WTC11 (cell line): ENCODE data around the gene PIWIL1. TPM values are rescaled to one million over a fixed set of nuclear protein-coding genes. Genes with fewer than 3 reads are reported as not detected.

Experiments used
- ATAC-seq: fragments of 200-7000 bp; cut with Tn5 transposase; 2 replicates; pipeline ENCODE4 v1.10.0; 2021; ENCODE audit warnings: mild to moderate bottlenecking, moderate library complexity
- CTCF ChIA-PET: fragments of 300-600 bp; sonication (Branson Sonifier 250); formaldehyde crosslinking; loops from one replicate; lab custom pipeline; 2021; ENCODE audit warnings: antibody characterized with exemption; lab: Charles Lee
- POLR2A ChIA-PET: fragments of 350-600 bp; sonication (Branson Sonifier 250); formaldehyde crosslinking; loops from one replicate; lab custom pipeline; 2021; ENCODE audit warnings: antibody characterized with exemption; lab: Charles Lee
- DNase-seq: peaks from one replicate; pipeline ENCODE4 v3.0.0; 2021; ENCODE audit warnings: low spot score
- H3K27ac Mint-ChIP-seq: 2 replicates; pipeline ENCODE4 v1.8.0; 2021; ENCODE audit warnings: mixed read lengths
- H3K27me3 Mint-ChIP-seq: 2 replicates; pipeline ENCODE4 v1.8.0; 2021; ENCODE audit warnings: low read depth, mild to moderate bottlenecking, moderate library complexity, mixed read lengths
- H3K36me3 Mint-ChIP-seq: 2 replicates; pipeline ENCODE4 v1.8.0; 2021; ENCODE audit warnings: mixed read lengths
- H3K4me1 Mint-ChIP-seq: 2 replicates; pipeline ENCODE4 v1.8.0; 2022; ENCODE audit warnings: mixed read lengths
- H3K4me3 Mint-ChIP-seq: 2 replicates; pipeline ENCODE4 v1.8.0; 2021; ENCODE audit warnings: mild to moderate bottlenecking, moderate library complexity, mixed read lengths
- H3K9me3 Mint-ChIP-seq: 2 replicates; pipeline ENCODE4 v1.8.0; 2021; ENCODE audit warnings: mixed read lengths
- ATF3 ChIP-seq: sonication (generic); formaldehyde crosslinking; conservative IDR thresholded peaks from 2 replicates; pipeline ENCODE4 v1.8.1; 2022; ENCODE audit warnings: mild to moderate bottlenecking, missing genetic modification reagents
- CREB1 ChIP-seq: sonication (generic); formaldehyde crosslinking; IDR thresholded peaks from 2 replicates; pipeline ENCODE4 v1.8.0; 2023; ENCODE audit warnings: mild to moderate bottlenecking, missing genetic modification reagents
- CTCF ChIP-seq: fragments of 200-600 bp; IDR thresholded peaks from 2 replicates; pipeline ENCODE4 v1.8.0; 2022; ENCODE audit warnings: antibody characterized with exemption
- ELF4 ChIP-seq: sonication (generic); formaldehyde crosslinking; IDR thresholded peaks from 2 replicates; pipeline ENCODE4 v1.8.1; 2022; ENCODE audit warnings: low read depth, mild to moderate bottlenecking, moderate library complexity, missing genetic modification reagents
- FOXK1 ChIP-seq: sonication (generic); formaldehyde crosslinking; IDR thresholded peaks from 2 replicates; pipeline ENCODE4 v1.8.0; 2022; ENCODE audit warnings: mild to moderate bottlenecking, moderate library complexity, missing genetic modification reagents
- FOXP4 ChIP-seq: sonication (generic); formaldehyde crosslinking; IDR thresholded peaks from 2 replicates; pipeline ENCODE4 v1.8.0; 2022; ENCODE audit warnings: mild to moderate bottlenecking, missing genetic modification reagents
- GABPB1 ChIP-seq: sonication (generic); formaldehyde crosslinking; IDR thresholded peaks from 2 replicates; pipeline ENCODE4 v1.8.1; 2023; ENCODE audit warnings: mild to moderate bottlenecking, missing genetic modification reagents
- MLX ChIP-seq: sonication (generic); formaldehyde crosslinking; IDR thresholded peaks from 2 replicates; pipeline ENCODE4 v1.8.1; 2023; ENCODE audit warnings: mild to moderate bottlenecking, missing genetic modification reagents, moderate library complexity
- MYBL2 ChIP-seq: sonication (generic); formaldehyde crosslinking; IDR thresholded peaks from 2 replicates; pipeline ENCODE4 v1.8.1; 2023; ENCODE audit warnings: mild to moderate bottlenecking, moderate library complexity, missing genetic modification reagents
- NFATC4 ChIP-seq: fragments of 250-450 bp; sonication (Bioruptor Pico); IDR thresholded peaks from 2 replicates; pipeline ENCODE4 v1.9.0; 2021; ENCODE audit warnings: mild to moderate bottlenecking
- NFE2L1 ChIP-seq: sonication (generic); formaldehyde crosslinking; IDR thresholded peaks from 2 replicates; pipeline ENCODE4 v1.8.1; 2023; ENCODE audit warnings: missing genetic modification reagents
- NR1H2 ChIP-seq: sonication (generic); formaldehyde crosslinking; IDR thresholded peaks from 2 replicates; pipeline ENCODE4 v1.9.0; 2021; ENCODE audit warnings: mild to moderate bottlenecking, moderate library complexity, missing genetic modification reagents
- NR3C1 ChIP-seq: sonication (generic); formaldehyde crosslinking; conservative IDR thresholded peaks from 2 replicates; pipeline ENCODE4 v1.8.1; 2023; ENCODE audit warnings: low read depth, mild to moderate bottlenecking, missing genetic modification reagents
- RORB ChIP-seq: fragments of 250-450 bp; sonication (Bioruptor Pico); IDR thresholded peaks from 2 replicates; pipeline ENCODE4 v1.9.0; 2021; ENCODE audit warnings: mild to moderate bottlenecking
- SOX15 ChIP-seq: fragments of 250-450 bp; sonication (Bioruptor Pico); IDR thresholded peaks from 2 replicates; pipeline ENCODE4 v1.9.0; 2021; ENCODE audit warnings: mild to moderate bottlenecking
- STAT6 ChIP-seq: sonication (generic); formaldehyde crosslinking; conservative IDR thresholded peaks from 2 replicates; pipeline ENCODE4 v1.8.1; 2023; ENCODE audit warnings: mild to moderate bottlenecking, low read depth, missing genetic modification reagents, moderate library complexity
- TCF7 ChIP-seq: sonication (generic); formaldehyde crosslinking; IDR thresholded peaks from 2 replicates; pipeline ENCODE4 v1.8.0; 2022; ENCODE audit warnings: mild to moderate bottlenecking, low read depth, missing genetic modification reagents, moderate library complexity
- TEAD1 ChIP-seq: sonication (generic); formaldehyde crosslinking; IDR thresholded peaks from 2 replicates; pipeline ENCODE4 v1.8.0; 2022; ENCODE audit warnings: mild to moderate bottlenecking, missing genetic modification reagents
- USF1 ChIP-seq: sonication (generic); formaldehyde crosslinking; IDR thresholded peaks from 2 replicates; pipeline ENCODE4 v1.8.0; 2022; ENCODE audit warnings: mild to moderate bottlenecking, missing genetic modification reagents
- ZMAT4 ChIP-seq: fragments of 250-450 bp; sonication (Bioruptor Pico); IDR thresholded peaks from 2 replicates; pipeline ENCODE4 v1.9.0; 2021; ENCODE audit warnings: mild to moderate bottlenecking
- ZNF263 ChIP-seq: sonication (generic); formaldehyde crosslinking; IDR thresholded peaks from 2 replicates; pipeline ENCODE4 v1.8.1; 2022; ENCODE audit warnings: low read depth, mild to moderate bottlenecking, moderate library complexity, missing genetic modification reagents
- ZNF281 ChIP-seq: sonication (generic); formaldehyde crosslinking; IDR thresholded peaks from 2 replicates; pipeline ENCODE4 v1.8.0; 2023; ENCODE audit warnings: mild to moderate bottlenecking, missing genetic modification reagents
- ZNF317 ChIP-seq: sonication (generic); formaldehyde crosslinking; IDR thresholded peaks from 2 replicates; pipeline ENCODE4 v1.8.1; 2023; ENCODE audit warnings: low read depth, mild to moderate bottlenecking, moderate library complexity, missing genetic modification reagents, borderline replicate concordance
- total RNA-seq: library from RNA; stranded (reverse); gene quantifications from 3 replicates; pipeline ENCODE4 v1.2.3, GENCODE V29; 2021

Gene PIWIL1
- total RNA-seq, 1 experiment from 2014 or later: not detected

- TF ChIP-seq MLX (CRISPR knock-in tag): no peak
- TF ChIP-seq SOX15 (CRISPR knock-in tag): no peak
- no peak for TF ChIP-seq TEAD1 (CRISPR knock-in tag)
Measured at GRCh38 chr12:130300737-130301535, 36.8 kb upstream of the PIWIL1 start (continued).

GRCh38 chr12:130301559-130301958 is 36.1 kb upstream of the PIWIL1 start:
- ATAC-seq (no peak), DNase-seq (no peak)
- ChIA-PET CTCF (no interaction called here), POLR2A (no interaction called here)
- H3K4me1 Mint-ChIP-seq: no peaks in the 10 kb centered on the region
- H3K9me3 Mint-ChIP-seq: peaks cover 73% of the 10 kb centered on the region
- H3K27me3 Mint-ChIP-seq: peaks cover 16% of the 10 kb centered on the region
- H3K36me3 Mint-ChIP-seq: peaks cover 57% of the 10 kb centered on the region
- H3K27ac Mint-ChIP-seq: no peak overlapping the region
- no peak for TF ChIP-seq NFE2L1 (CRISPR knock-in tag)
- TF ChIP-seq RORB: no peak
- no peak for TF ChIP-seq CTCF
- no peak for TF ChIP-seq NFATC4 (CRISPR knock-in tag)
- TF ChIP-seq FOXK1 (CRISPR knock-in tag): no peak
- no peak for TF ChIP-seq NR3C1 (CRISPR knock-in tag)
- TF ChIP-seq ATF3 (CRISPR knock-in tag): no peak
- no peak for TF ChIP-seq ELF4 (CRISPR knock-in tag)
- no peak for TF ChIP-seq CREB1 (CRISPR knock-in tag)
- no peak for TF ChIP-seq ZNF263
- TF ChIP-seq ZNF281 (CRISPR knock-in tag): no peak
- TF ChIP-seq TCF7 (CRISPR knock-in tag): no peak
- no peak for TF ChIP-seq GABPB1 (CRISPR knock-in tag)
- no peak for TF ChIP-seq SOX15 (CRISPR knock-in tag)
- TF ChIP-seq NR1H2: no peak
- TF ChIP-seq, all 79 proteins: peak for 0
- no peak overlapping the region for H3K4me3 Mint-ChIP-seq

- POLR2A ChIA-PET: no interaction called here
- CTCF ChIA-PET: no interaction called here
- DNase-seq (no peak), ATAC-seq (no peak)
- peaks cover 26% of the 10 kb centered on the region for H3K27me3 Mint-ChIP-seq
- peaks cover 71% of the 10 kb centered on the region for H3K9me3 Mint-ChIP-seq
- H3K4me3 Mint-ChIP-seq: no peak overlapping the region
- no peak overlapping the region for H3K27ac Mint-ChIP-seq
- H3K36me3 Mint-ChIP-seq: peaks cover 54% of the 10 kb centered on the region
- no peaks in the 10 kb centered on the region for H3K4me1 Mint-ChIP-seq
- TF ChIP-seq GABPB1 (CRISPR knock-in tag) (no peak), MYBL2 (CRISPR knock-in tag) (no peak), ZNF317 (CRISPR knock-in tag) (no peak), ZMAT4 (CRISPR knock-in tag) (no peak), USF1 (CRISPR knock-in tag) (no peak), STAT6 (CRISPR knock-in tag) (no peak), FOXP4 (CRISPR knock-in tag) (no peak)
Measured at GRCh38 chr12:130303781-130304180, 33.9 kb upstream of the PIWIL1 start.
